Breast epithelium (tissue), 4 donors: ENCODE data around the gene ACADVL. TPM values are rescaled to one million over a fixed set of nuclear protein-coding genes. Genes with fewer than 3 reads are reported as not detected.

Experiments used
- DNase-seq, 2 donors: peaks; one replicate each; pipeline ENCODE4 v3.0.0-alpha.2; 2019; ENCODE audit warnings: low spot score in 2 of 2
- H3K27ac ChIP-seq, 2 donors: fragments of 200-600 bp; sonication (generic) in 1 of 2; one replicate each; pipeline ENCODE4 v1.5.1; 2016 to 2019; ENCODE audit warnings: mild to moderate bottlenecking in 1 of 2
- H3K27me3 ChIP-seq, 2 donors: fragments of 200-600 bp; sonication (generic) in 1 of 2; one replicate each; pipeline versions ENCODE4 v1.5.1 to v1.6.0; 2017 to 2019; ENCODE audit warnings: control low read depth in 1 of 2, mild to moderate bottlenecking in 1 of 2
- H3K36me3 ChIP-seq: fragments of 200-600 bp; one replicate; pipeline ENCODE4 v1.5.1; 2019
- H3K4me1 ChIP-seq, 2 donors: fragments of 200-600 bp; sonication (generic); one replicate each; pipeline ENCODE4 v1.5.1; 2016 to 2019; ENCODE audit warnings: control low read depth in 1 of 2
- H3K4me3 ChIP-seq, 3 donors: fragments of 200-600 bp; sonication (generic); 1 replicate in 2 of 3; 2 replicates in 1 of 3; pipeline ENCODE4 v1.5.1; 2016 to 2019; ENCODE audit warnings: mild to moderate bottlenecking in 3 of 3, moderate library complexity in 2 of 3
- H3K9me3 ChIP-seq, 2 donors: fragments of 200-600 bp; sonication (generic) in 1 of 2; one replicate each; pipeline ENCODE4 v1.5.1; 2016 to 2019; ENCODE audit warnings: control low read depth in 1 of 2
- POLR2A ChIP-seq: fragments of 450-650 bp; IDR thresholded peaks from one replicate; pipeline ENCODE4 v1.6.1; 2016; ENCODE audit warnings: antibody characterized with exemption, mild to moderate bottlenecking, moderate library complexity
- POLR2AphosphoS5 ChIP-seq, 3 donors: sonication (generic); formaldehyde crosslinking; IDR thresholded peaks; one replicate each; pipeline ENCODE4 v1.6.1; 2017; ENCODE audit warnings: antibody characterized with exemption in 3 of 3
- intact Hi-C: fragments of 100-400 bp; cut with DNase I; formaldehyde crosslinking; loops from one replicate; pipeline ENCODE4 v1.15.1; 2023; ENCODE audit warnings: low total_unique reads
- total RNA-seq, 3 donors: library from RNA; depleted of rRNA; stranded (reverse); fragments of >200 nt; gene quantifications; one replicate each; pipeline ENCODE4 v1.1.0, GENCODE V29; 2016
- TF ChIP-seq, protein P1 (sequence below), 3 donors: fragments of 450-650 bp; IDR thresholded peaks; one replicate each; pipeline ENCODE4 v1.5.1; 2016 to 2017; ENCODE audit warnings: antibody characterized with exemption in 3 of 3, mild to moderate bottlenecking in 3 of 3, moderate library complexity in 3 of 3

ACADVL gene
- total RNA-seq, 3 donors from 2014 or later, result 421 to 1,002 (median 829) TPM

DNA sequence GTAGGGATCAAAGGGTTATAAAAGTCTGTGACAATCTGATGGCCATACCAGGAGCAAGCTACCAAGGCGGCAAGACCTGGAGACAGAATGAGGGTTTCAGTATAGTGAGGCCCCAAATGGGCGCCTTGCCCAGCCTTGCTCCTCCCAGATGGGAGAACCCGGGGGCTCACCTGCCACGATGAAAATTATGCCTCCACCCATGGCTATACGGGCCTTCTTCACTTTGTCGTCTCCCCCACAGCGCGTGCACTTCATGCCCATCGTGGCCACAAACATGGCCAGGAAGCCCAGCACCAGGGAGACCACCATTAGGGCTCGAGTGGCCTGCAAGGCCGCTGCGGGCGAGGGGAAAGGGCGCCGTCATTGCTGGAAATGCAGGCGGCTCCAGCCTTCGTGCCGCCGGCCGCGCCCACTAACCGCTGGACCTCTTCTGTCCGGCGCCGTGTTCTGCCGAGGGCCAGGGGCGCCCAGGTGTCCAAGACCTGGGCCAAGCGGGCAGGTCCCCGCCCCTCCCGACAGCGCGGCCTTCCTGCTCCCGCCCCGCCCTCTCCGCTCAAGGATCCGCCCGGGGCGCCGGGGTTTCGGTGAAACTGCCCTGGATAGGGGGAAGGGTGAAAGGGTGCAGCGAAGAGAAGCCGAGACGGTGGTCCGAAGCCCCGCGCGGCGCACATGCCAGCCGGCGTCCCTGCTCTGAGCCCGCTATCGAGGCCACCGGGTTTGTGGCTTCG is 41.1 kb downstream of the ACADVL start:
- no peaks in the 10 kb centered on the region for H3K36me3 ChIP-seq
- H3K4me1 ChIP-seq, result peaks cover 0 to 6% of the 10 kb centered on the region in 2 donors
- intact Hi-C loops, result no loop called here
- H3K4me3 ChIP-seq, result peak overlapping the region; percentile 38 to 80 (median 69)
- peak overlapping the region; percentile 93 to 96 for H3K27ac ChIP-seq
- TF ChIP-seq, protein P1, sequence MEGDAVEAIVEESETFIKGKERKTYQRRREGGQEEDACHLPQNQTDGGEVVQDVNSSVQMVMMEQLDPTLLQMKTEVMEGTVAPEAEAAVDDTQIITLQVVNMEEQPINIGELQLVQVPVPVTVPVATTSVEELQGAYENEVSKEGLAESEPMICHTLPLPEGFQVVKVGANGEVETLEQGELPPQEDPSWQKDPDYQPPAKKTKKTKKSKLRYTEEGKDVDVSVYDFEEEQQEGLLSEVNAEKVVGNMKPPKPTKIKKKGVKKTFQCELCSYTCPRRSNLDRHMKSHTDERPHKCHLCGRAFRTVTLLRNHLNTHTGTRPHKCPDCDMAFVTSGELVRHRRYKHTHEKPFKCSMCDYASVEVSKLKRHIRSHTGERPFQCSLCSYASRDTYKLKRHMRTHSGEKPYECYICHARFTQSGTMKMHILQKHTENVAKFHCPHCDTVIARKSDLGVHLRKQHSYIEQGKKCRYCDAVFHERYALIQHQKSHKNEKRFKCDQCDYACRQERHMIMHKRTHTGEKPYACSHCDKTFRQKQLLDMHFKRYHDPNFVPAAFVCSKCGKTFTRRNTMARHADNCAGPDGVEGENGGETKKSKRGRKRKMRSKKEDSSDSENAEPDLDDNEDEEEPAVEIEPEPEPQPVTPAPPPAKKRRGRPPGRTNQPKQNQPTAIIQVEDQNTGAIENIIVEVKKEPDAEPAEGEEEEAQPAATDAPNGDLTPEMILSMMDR (IDR thresholded peaks at IDR 0.05), result no peak
- peak in 2 of 3 donors; percentile 41 to 54 for TF ChIP-seq POLR2AphosphoS5 (IDR thresholded peaks at IDR 0.05)
- peaks cover 5 to 12% of the 10 kb centered on the region in 2 donors for H3K27me3 ChIP-seq
- H3K9me3 ChIP-seq, result no peaks in the 10 kb centered on the region
- DNase-seq, result peak; percentile 60 to 86

- no peak for DNase-seq
- TF ChIP-seq, protein P1 (IDR thresholded peaks at IDR 0.05), result no peak
- TF ChIP-seq POLR2AphosphoS5 (IDR thresholded peaks at IDR 0.05), result peak in 1 of 3 donors; percentile 19
- H3K36me3 ChIP-seq, result no peaks in the 10 kb centered on the region
- intact Hi-C loops, result loop anchor here (2.0 kb wide), 1 partner anchor 45 kb away; the partner anchor contains the start of gene EIF5A
- peak overlapping the region; percentile 38 to 80 (median 69) for H3K4me3 ChIP-seq
- H3K27ac ChIP-seq, result peak overlapping the region; percentile 93 to 96
- peaks cover 5 to 12% of the 10 kb centered on the region in 2 donors for H3K27me3 ChIP-seq
- no peaks in the 10 kb centered on the region for H3K9me3 ChIP-seq
- H3K4me1 ChIP-seq, result peaks cover 0 to 6% of the 10 kb centered on the region in 2 donors
These were observed 41.8 kb downstream of the ACADVL start for GRCh38 chr17:7261379-7262191.

DNA sequence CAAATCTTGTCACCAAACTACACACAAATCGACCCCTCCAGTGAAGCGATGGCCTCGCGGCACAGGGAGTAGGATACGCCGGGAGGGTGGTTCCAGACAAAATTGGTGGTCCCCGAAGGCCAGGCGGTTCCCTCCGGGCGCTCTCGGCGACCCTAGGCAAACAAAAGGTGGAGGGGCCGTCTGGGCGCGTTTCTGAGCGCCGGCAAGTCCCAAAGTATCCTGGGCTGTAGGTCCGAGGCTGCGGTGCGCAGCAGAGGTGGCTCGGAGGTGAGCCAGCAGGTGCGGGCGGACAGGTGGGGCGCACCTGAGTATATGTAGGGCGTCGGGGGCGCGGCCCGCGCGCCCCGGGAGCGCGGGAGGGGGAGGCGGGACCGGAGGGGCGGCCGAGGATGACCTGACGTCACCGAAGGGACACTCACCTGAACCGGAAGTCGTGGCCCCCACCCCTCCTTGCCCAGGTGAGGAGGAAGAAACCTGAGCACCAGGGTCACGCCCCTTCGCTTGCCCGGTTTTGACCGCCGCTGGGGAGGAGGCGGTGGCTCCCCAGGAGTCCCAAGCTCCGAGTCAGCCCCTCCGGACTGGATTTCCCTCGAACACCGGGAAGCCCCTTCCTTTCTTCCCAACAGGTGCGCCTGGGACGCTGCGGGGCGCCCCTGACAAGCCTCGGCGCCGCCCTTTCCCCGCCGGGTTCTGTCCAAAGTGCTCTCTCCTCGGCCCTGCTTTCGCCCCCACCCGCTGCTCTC is 42.6 kb downstream of the ACADVL start, which contains the start of gene CLDN7:
Gene CLDN7, minus strand, starts transcription at position 287 of the 743 bp plus-strand sequence. CDS start 435 bp downstream, outside the sequence.
- Histone ChIP-seq H3K27ac (peak within 1 kb of the TSS; percentile 93 to 96), H3K9me3 (no peaks in the 10 kb centered on the region), H3K36me3 (no peaks in the 10 kb centered on the region), H3K27me3 (peaks cover 5 to 12% of the 10 kb centered on the region in 2 donors), H3K4me1 (peaks cover 0 to 6% of the 10 kb centered on the region in 2 donors), H3K4me3 (peak within 1 kb of the TSS; percentile 38 to 80 (median 69))
- peak; percentile 93 to 95 for DNase-seq
- TF ChIP-seq POLR2AphosphoS5 (IDR thresholded peaks at IDR 0.05), result peak; percentile 78 to 93 (median 89)
- TF ChIP-seq, protein P1 (IDR thresholded peaks at IDR 0.05), result peak; percentile 16 to 28 (median 18)
- peak; percentile 76 for TF ChIP-seq POLR2A
- intact Hi-C loops, result loop anchor here (2.0 kb wide), 1 partner anchor 44 kb away; the partner anchor contains the start of gene EIF5A

DNA sequence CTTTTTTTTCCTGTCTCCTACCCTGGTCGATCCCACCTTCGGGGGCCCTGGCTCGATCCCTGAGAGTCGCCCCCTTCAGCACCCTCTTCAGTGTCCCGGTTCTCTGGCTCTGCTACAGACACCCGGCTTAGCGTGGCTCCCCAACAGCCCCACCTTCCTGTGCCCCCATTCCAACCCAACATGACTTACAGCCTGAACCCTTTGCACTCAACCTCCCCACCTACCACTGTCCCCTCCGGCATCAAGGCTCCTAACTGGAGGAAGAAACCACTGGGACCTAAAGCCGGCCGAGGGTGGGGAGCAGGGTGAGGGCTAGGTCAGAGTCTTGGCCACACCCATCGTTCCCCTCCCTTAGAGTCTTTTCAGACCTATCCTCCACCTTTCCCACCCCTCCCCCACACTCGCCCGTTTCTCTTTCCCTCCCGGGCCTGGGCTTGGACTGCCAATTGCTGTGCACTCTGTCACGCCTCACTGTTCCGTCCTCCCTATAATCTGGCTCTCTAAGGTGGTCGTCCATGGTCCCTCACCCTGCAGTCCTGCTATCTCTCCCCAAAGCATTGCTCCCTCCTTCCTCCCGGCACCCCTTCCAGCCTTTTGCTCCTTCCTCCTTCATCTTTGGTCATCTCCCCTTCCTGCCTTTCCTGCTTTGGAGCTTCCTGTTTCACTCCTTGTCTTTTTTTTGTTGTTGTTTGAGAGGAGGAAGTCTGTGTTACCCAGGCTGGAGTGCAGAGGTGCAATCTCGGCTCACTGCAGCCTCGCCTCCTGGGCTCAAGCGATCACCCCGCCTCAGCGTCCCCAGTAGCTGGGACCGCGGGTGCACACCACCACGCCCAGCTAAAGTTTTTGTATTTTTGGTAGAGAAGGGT is 43.4 kb downstream of the ACADVL start:
- Histone ChIP-seq H3K4me1 (peaks cover 0 to 6% of the 10 kb centered on the region in 2 donors), H3K36me3 (no peaks in the 10 kb centered on the region), H3K4me3 (peak overlapping the region; percentile 27 to 80 (median 69)), H3K9me3 (no peaks in the 10 kb centered on the region), H3K27me3 (peaks cover 5 to 12% of the 10 kb centered on the region in 2 donors), H3K27ac (peak overlapping the region; percentile 93 to 96)
- DNase-seq, result peak; percentile 70 to 80
- intact Hi-C loops, result loop anchor here (2.0 kb wide), 1 partner anchor 44 kb away; the partner anchor contains the start of gene EIF5A
- no peak for TF ChIP-seq POLR2A
- no peak for TF ChIP-seq POLR2AphosphoS5 (IDR thresholded peaks at IDR 0.05)
- TF ChIP-seq, protein P1 (IDR thresholded peaks at IDR 0.05), result no peak
